ENCODE results near the gene PWWP2A. TPM values are rescaled to one million over a fixed set of nuclear protein-coding genes. Genes with fewer than 3 reads are reported as not detected.
"Not testable (repeated sequence)": the region's sequence is repeated elsewhere in the genome, so short reads cannot be mapped to it uniquely, and the experiment has no call there.

PWWP2A gene
- total RNA-seq, 4 donors from 2014 or later: 18.3 to 34.7 (median 28.8) TPM

GRCh38 chr5:160166069-160166972 lies 47.1 kb upstream of the PWWP2A start:
- H3K27me3 ChIP-seq: no peaks in the 10 kb centered on the region
- H3K4me1 ChIP-seq: peaks cover 2 to 30% (median 11%) of the 10 kb centered on the region in 3 donors
- no peak for ATAC-seq
- 65 to 69% methylated on average over 4 of the region's 5 CpGs for WGBS, 2 donors (ENCODE audit: low coverage in 1 of 2)
- H3K27ac ChIP-seq: peak overlapping the region in 3 of 4 donors; percentile 29 to 81 (median 79)
- no peak overlapping the region for H3K4me3 ChIP-seq
- no peaks in the 10 kb centered on the region for H3K9me3 ChIP-seq
- TF ChIP-seq EP300 (IDR thresholded peaks at IDR 0.05) (no peak), POLR2A (IDR thresholded peaks at IDR 0.05) (no peak), POLR2AphosphoS5 (IDR thresholded peaks at IDR 0.05) (no peak), CTCF (IDR thresholded peaks at IDR 0.05) (no peak)
- no peaks in the 10 kb centered on the region for H3K36me3 ChIP-seq

DNA sequence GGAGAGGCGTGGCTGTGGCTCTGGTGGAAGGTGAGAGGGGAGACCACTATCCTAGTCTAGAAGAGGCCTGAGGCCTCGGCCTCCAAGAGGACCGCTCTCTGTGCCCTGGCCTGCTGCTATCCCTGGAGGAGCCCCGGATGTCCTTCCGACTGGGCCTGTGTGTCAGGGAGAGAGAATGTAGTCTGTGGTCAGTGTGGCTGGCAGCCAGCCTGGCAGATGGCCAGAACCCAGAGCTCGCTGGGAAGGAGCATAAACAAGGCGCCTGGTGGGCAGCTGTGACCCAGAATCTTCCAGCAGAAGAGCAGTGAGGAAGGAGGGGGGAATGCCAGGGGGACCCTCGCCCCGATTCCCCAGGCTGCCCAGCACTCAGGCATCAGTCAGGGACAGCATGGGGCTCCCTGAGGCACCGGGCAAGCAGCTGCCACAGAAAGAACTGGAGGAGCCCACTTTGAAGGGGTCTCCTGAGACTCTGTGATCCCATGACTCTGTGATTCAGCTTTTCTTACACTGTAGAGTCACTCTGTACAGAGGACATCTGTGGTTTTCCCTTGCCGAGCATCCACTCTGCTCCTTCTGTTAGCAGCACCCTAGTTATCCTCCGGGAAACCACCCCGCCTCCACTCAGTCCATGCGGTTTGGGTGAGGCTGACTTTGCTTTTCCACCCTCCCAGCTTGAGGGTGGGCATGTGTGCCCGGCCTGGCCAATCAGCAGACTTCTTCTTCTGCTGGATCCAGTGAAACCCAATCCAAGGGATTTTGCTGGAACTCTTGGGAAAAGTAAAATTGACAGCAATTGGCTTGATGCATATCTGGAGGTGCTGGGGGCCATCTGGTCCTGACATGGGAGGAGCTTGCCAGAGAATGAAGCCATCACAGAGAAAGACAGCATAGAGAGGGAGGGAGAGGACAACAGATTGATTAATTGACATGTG lies 46.2 kb upstream of the PWWP2A start:
- TF ChIP-seq EP300 (IDR thresholded peaks at IDR 0.05) (no peak), POLR2AphosphoS5 (IDR thresholded peaks at IDR 0.05) (no peak), POLR2A (IDR thresholded peaks at IDR 0.05) (no peak), CTCF (IDR thresholded peaks at IDR 0.05) (no peak)
- Histone ChIP-seq H3K36me3 (no peaks in the 10 kb centered on the region), H3K27me3 (no peaks in the 10 kb centered on the region), H3K27ac (peak overlapping the region in 3 of 4 donors; percentile 79 to 81 (median 81)), H3K9me3 (no peaks in the 10 kb centered on the region), H3K4me1 (peaks cover 2 to 30% (median 11%) of the 10 kb centered on the region in 3 donors), H3K4me3 (peak overlapping the region in 1 of 2 donors; percentile 24)
- WGBS, 2 donors (ENCODE audit: low coverage in 1 of 2): 7 to 45% methylated on average over 5 to 8 of the region's 15 CpGs
- peak; percentile 88 for ATAC-seq

DNA sequence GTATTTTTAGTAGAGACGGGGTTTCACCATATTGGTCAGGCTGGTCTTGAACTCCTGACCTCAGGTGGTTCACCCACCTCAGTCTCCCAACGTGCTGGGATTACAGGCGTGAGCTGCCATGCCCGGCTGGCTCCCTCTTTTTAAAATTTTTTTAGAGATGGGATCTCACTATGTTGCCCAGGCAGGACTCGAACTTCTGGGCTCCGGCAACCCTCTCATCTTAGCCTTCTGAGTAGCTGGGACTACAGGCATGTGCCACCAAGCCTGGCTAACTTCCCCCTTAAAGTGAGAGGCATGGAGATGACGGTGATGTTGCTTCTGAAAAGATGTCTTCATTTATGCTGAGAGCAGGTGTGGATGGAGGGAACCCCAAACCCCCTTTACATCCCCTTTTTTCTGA lies 43.7 kb upstream of the PWWP2A start:
- H3K4me1 ChIP-seq: peaks cover 2 to 19% (median 11%) of the 10 kb centered on the region in 3 donors
- 83% methylated on average over 3 of the region's 7 CpGs; no CpG with 5 or more reads in 1 of the 2 donors for WGBS, 2 donors (ENCODE audit: low coverage in 1 of 2)
- H3K27me3 ChIP-seq: no peaks in the 10 kb centered on the region
- H3K9me3 ChIP-seq: no peaks in the 10 kb centered on the region
- H3K27ac ChIP-seq: no peak overlapping the region
- H3K36me3 ChIP-seq: no peaks in the 10 kb centered on the region
- no peak overlapping the region for H3K4me3 ChIP-seq
- no peak for TF ChIP-seq CTCF (IDR thresholded peaks at IDR 0.05)
- no peak for TF ChIP-seq POLR2A (IDR thresholded peaks at IDR 0.05)
- no peak for TF ChIP-seq EP300 (IDR thresholded peaks at IDR 0.05)
- TF ChIP-seq POLR2AphosphoS5 (IDR thresholded peaks at IDR 0.05): no peak
- no peak for ATAC-seq

DNA sequence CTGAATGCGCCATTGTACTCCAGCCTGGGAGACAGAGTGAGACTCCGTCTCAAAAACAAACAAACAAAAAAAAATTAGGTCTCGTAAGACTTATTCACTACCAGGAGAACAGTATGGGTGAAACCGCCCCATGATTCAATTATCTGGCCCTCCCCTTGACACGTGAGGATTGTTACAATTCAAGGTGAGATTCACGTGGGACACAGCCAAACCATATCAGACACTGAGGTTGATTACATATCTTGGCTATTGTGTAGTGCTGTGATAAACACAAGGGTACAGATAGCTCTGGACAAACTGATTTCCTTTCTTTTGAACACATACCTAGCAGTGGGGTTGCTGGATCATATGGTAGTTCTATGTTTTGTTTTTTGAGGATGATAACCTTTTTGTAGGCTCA lies 42.4 kb upstream of the PWWP2A start:
- WGBS, 2 donors (ENCODE audit: low coverage in 1 of 2): 78 to 86% methylated on average over 6 of the region's 6 CpGs
- Histone ChIP-seq H3K4me1 (peaks cover 2 to 19% (median 11%) of the 10 kb centered on the region in 3 donors), H3K9me3 (no peaks in the 10 kb centered on the region), H3K36me3 (no peaks in the 10 kb centered on the region), H3K27me3 (no peaks in the 10 kb centered on the region), H3K4me3 (no peak overlapping the region), H3K27ac (no peak overlapping the region)
- no peak for TF ChIP-seq POLR2AphosphoS5 (IDR thresholded peaks at IDR 0.05)
- no peak for TF ChIP-seq EP300 (IDR thresholded peaks at IDR 0.05)
- TF ChIP-seq CTCF (IDR thresholded peaks at IDR 0.05): no peak
- TF ChIP-seq POLR2A (IDR thresholded peaks at IDR 0.05): no peak
- no peak for ATAC-seq

GRCh38 chr5:160160875-160161274 lies 41.6 kb upstream of the PWWP2A start:
- peaks cover 2 to 15% (median 11%) of the 10 kb centered on the region in 3 donors for H3K4me1 ChIP-seq
- H3K36me3 ChIP-seq, ATAC-seq, H3K27ac ChIP-seq, H3K27me3 ChIP-seq, H3K9me3 ChIP-seq, H3K4me3 ChIP-seq: not testable (repeated sequence)
- WGBS, 2 donors (ENCODE audit: low coverage in 1 of 2): 75% methylated on average over 3 of the region's 3 CpGs; no CpG with 5 or more reads in 1 of the 2 donors
